WTC11 (cell line): ENCODE data around the gene SAMD4A. TPM values are rescaled to one million over a fixed set of nuclear protein-coding genes. Genes with fewer than 3 reads are reported as not detected.
"Not testable (repeated sequence)": the region's sequence is repeated elsewhere in the genome, so short reads cannot be mapped to it uniquely, and the experiment has no call there.

ENCODE experiments used
- ATAC-seq: fragments of 200-7000 bp; cut with Tn5 transposase; 2 replicates; pipeline ENCODE4 v1.10.0; 2021; ENCODE audit warnings: mild to moderate bottlenecking, moderate library complexity
- CTCF ChIA-PET: fragments of 300-600 bp; sonication (Branson Sonifier 250); formaldehyde crosslinking; loops from one replicate; lab custom pipeline; 2021; ENCODE audit warnings: antibody characterized with exemption; lab: Charles Lee
- POLR2A ChIA-PET: fragments of 350-600 bp; sonication (Branson Sonifier 250); formaldehyde crosslinking; loops from one replicate; lab custom pipeline; 2021; ENCODE audit warnings: antibody characterized with exemption; lab: Charles Lee
- DNase-seq: peaks from one replicate; pipeline ENCODE4 v3.0.0; 2021; ENCODE audit warnings: low spot score
- H3K27ac Mint-ChIP-seq: 2 replicates; pipeline ENCODE4 v1.8.0; 2021; ENCODE audit warnings: mixed read lengths
- H3K27me3 Mint-ChIP-seq: 2 replicates; pipeline ENCODE4 v1.8.0; 2021; ENCODE audit warnings: low read depth, mild to moderate bottlenecking, moderate library complexity, mixed read lengths
- H3K36me3 Mint-ChIP-seq: 2 replicates; pipeline ENCODE4 v1.8.0; 2021; ENCODE audit warnings: mixed read lengths
- H3K4me1 Mint-ChIP-seq: 2 replicates; pipeline ENCODE4 v1.8.0; 2022; ENCODE audit warnings: mixed read lengths
- H3K4me3 Mint-ChIP-seq: 2 replicates; pipeline ENCODE4 v1.8.0; 2021; ENCODE audit warnings: mild to moderate bottlenecking, moderate library complexity, mixed read lengths
- H3K9me3 Mint-ChIP-seq: 2 replicates; pipeline ENCODE4 v1.8.0; 2021; ENCODE audit warnings: mixed read lengths
- AR ChIP-seq: fragments of 250-450 bp; sonication (Bioruptor Pico); IDR thresholded peaks from 2 replicates; pipeline ENCODE4 v1.9.0; 2021; ENCODE audit warnings: mild to moderate bottlenecking
- E2F5 ChIP-seq: sonication (generic); formaldehyde crosslinking; IDR thresholded peaks from 2 replicates; pipeline ENCODE4 v1.8.1; 2022; ENCODE audit warnings: mild to moderate bottlenecking, moderate library complexity, missing genetic modification reagents
- FOXJ3 ChIP-seq: sonication (generic); formaldehyde crosslinking; IDR thresholded peaks from 2 replicates; pipeline ENCODE4 v1.9.0; 2021; ENCODE audit warnings: missing genetic modification reagents, mild to moderate bottlenecking, borderline replicate concordance
- FOXK1 ChIP-seq: sonication (generic); formaldehyde crosslinking; IDR thresholded peaks from 2 replicates; pipeline ENCODE4 v1.8.0; 2022; ENCODE audit warnings: mild to moderate bottlenecking, moderate library complexity, missing genetic modification reagents
- GABPB1 ChIP-seq: sonication (generic); formaldehyde crosslinking; IDR thresholded peaks from 2 replicates; pipeline ENCODE4 v1.8.1; 2023; ENCODE audit warnings: mild to moderate bottlenecking, missing genetic modification reagents
- IRF1 ChIP-seq: sonication (generic); formaldehyde crosslinking; IDR thresholded peaks from 2 replicates; pipeline ENCODE4 v1.8.0; 2023; ENCODE audit warnings: missing genetic modification reagents
- JAZF1 ChIP-seq: fragments of 250-450 bp; sonication (Bioruptor Pico); IDR thresholded peaks from 2 replicates; pipeline ENCODE4 v1.9.0; 2021; ENCODE audit warnings: moderate library complexity, mild to moderate bottlenecking, inconsistent platforms
- MAX ChIP-seq: sonication (generic); formaldehyde crosslinking; IDR thresholded peaks from 2 replicates; pipeline ENCODE4 v1.8.0; 2022; ENCODE audit warnings: mild to moderate bottlenecking, missing genetic modification reagents
- MYBL2 ChIP-seq: sonication (generic); formaldehyde crosslinking; IDR thresholded peaks from 2 replicates; pipeline ENCODE4 v1.8.1; 2023; ENCODE audit warnings: mild to moderate bottlenecking, moderate library complexity, missing genetic modification reagents
- NFE2L1 ChIP-seq: sonication (generic); formaldehyde crosslinking; IDR thresholded peaks from 2 replicates; pipeline ENCODE4 v1.8.1; 2023; ENCODE audit warnings: missing genetic modification reagents
- NR2C2 ChIP-seq: sonication (generic); formaldehyde crosslinking; IDR thresholded peaks from 2 replicates; pipeline ENCODE4 v1.8.0; 2022; ENCODE audit warnings: mild to moderate bottlenecking, missing genetic modification reagents
- OVOL2 ChIP-seq: fragments of 250-450 bp; sonication (Bioruptor Pico); IDR thresholded peaks from 2 replicates; pipeline ENCODE4 v1.9.0; 2021; ENCODE audit warnings: mild to moderate bottlenecking, borderline replicate concordance
- TP53 ChIP-seq: sonication (generic); formaldehyde crosslinking; IDR thresholded peaks from 2 replicates; pipeline ENCODE4 v1.8.1; 2023; ENCODE audit warnings: mild to moderate bottlenecking, missing genetic modification reagents
- ZBTB43 ChIP-seq: sonication (generic); formaldehyde crosslinking; IDR thresholded peaks from 2 replicates; pipeline ENCODE4 v1.8.1; 2023; ENCODE audit warnings: mild to moderate bottlenecking, missing genetic modification reagents
- ZNF219 ChIP-seq: sonication (generic); formaldehyde crosslinking; IDR thresholded peaks from 2 replicates; pipeline ENCODE4 v1.8.0; 2023; ENCODE audit warnings: missing genetic modification reagents, mild to moderate bottlenecking, borderline replicate concordance
- ZNF317 ChIP-seq: sonication (generic); formaldehyde crosslinking; IDR thresholded peaks from 2 replicates; pipeline ENCODE4 v1.8.1; 2023; ENCODE audit warnings: low read depth, mild to moderate bottlenecking, moderate library complexity, missing genetic modification reagents, borderline replicate concordance
- total RNA-seq: library from RNA; stranded (reverse); gene quantifications from 3 replicates; pipeline ENCODE4 v1.2.3, GENCODE V29; 2021
- TF ChIP-seq, protein P1 (sequence below): sonication (generic); formaldehyde crosslinking; IDR thresholded peaks from 2 replicates; pipeline ENCODE4 v1.8.1; 2022; ENCODE audit warnings: low read depth, mild to moderate bottlenecking, moderate library complexity, missing genetic modification reagents, borderline replicate concordance

Gene SAMD4A
- total RNA-seq, 1 experiment from 2014 or later = 6.0 TPM

DNA sequence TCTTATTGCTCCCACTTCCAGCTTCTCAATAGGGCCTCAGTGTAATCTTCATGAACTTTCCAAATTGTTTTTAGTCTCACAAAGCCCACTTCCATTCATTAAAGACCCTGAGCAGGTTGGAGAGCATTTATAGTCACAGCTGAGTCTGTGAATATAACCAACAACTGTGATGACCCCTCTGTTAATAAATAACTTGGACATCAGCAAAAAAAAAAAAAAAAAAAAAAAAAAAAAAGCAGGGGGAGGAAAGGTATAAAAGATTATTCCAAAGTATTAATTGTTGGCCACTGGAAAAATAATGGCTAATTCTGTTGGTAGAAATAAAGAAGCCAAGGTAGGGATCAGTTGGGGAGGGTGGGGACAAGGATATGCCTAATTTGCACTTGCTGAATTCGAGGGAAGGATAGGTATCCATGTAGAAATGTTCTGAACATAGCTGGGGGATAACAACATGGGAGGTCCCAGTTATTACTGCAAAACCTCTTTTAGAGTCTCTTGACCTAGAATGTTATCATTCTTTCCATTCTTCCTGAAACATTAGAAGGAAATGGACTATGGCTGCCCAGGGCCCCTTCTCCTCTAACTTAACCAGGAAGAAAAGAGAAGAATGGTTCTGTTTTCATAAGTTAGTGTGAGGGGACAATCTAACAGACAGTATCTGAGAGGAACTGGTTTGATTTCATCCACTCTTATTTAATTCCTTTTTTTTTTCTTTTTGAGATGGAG is 56.5 kb downstream of the SAMD4A start (continued):
- TF ChIP-seq JAZF1 (CRISPR knock-in tag) = no peak
- no peak for TF ChIP-seq MAX (CRISPR knock-in tag)
- TF ChIP-seq AR (CRISPR knock-in tag) = no peak
- TF ChIP-seq E2F5 = no peak
- TF ChIP-seq TP53 (CRISPR knock-in tag) = no peak
- no peak for TF ChIP-seq GABPB1 (CRISPR knock-in tag)
- no peak for TF ChIP-seq ZNF317 (CRISPR knock-in tag)
- no peak for TF ChIP-seq IRF1 (CRISPR knock-in tag)

DNA sequence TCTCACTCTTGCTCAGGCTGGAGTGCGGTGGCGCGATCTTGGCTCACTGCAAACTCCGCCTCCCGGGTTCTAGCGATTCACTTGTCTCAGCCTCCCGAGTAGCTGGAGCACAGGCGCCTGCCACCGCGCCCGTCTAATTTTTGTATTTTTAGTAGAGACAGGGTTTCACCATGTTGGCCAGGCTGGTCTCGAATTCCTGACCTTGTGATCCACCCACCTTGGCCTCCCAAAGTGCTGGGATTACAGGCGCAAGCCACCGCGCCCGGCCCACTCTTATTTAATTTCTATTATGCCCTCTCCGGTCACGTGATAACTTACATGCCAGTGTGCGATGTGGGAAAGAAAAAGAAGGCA is 57.1 kb downstream of the SAMD4A start:
- CTCF ChIA-PET, H3K4me3 Mint-ChIP-seq, DNase-seq, H3K36me3 Mint-ChIP-seq, H3K27ac Mint-ChIP-seq, POLR2A ChIA-PET, H3K27me3 Mint-ChIP-seq, ATAC-seq: not testable (repeated sequence)
- Mint-ChIP-seq H3K9me3 (peaks cover 19% of the 10 kb centered on the region), H3K4me1 (peaks cover 42% of the 10 kb centered on the region)

- ATAC-seq = no peak
- no peaks in the 10 kb centered on the region for H3K27me3 Mint-ChIP-seq
- no peak overlapping the region for H3K4me3 Mint-ChIP-seq
- ChIA-PET CTCF (interaction anchor here (0.7 to 1.8 kb wide), 4 partner anchors 16 to 98 kb away, joined by 3 to 6 read pairs (median 4); no protein-coding TSS in a partner anchor), POLR2A (interaction anchor here (0.6 kb wide), 1 partner anchor 67 kb away, joined by 8 read pairs; no protein-coding TSS in a partner anchor)
- peaks cover 42% of the 10 kb centered on the region for H3K4me1 Mint-ChIP-seq
- 0 out of 2 replicates have a peak, but pooled peaks cover 3% of the 10 kb centered on the region for H3K36me3 Mint-ChIP-seq
- peaks cover 8% of the 10 kb centered on the region for H3K9me3 Mint-ChIP-seq
- DNase-seq = no peak
- no peak for TF ChIP-seq FOXJ3 (CRISPR knock-in tag)
- no peak for TF ChIP-seq ZBTB43 (CRISPR knock-in tag)
- no peak for TF ChIP-seq NR2C2
- TF ChIP-seq OVOL2 (CRISPR knock-in tag) = no peak
- no peak for TF ChIP-seq FOXK1 (CRISPR knock-in tag)
- H3K27ac Mint-ChIP-seq = peak overlapping the region; percentile 26
Observed at GRCh38 chr14:54625112-54625511, 58.2 kb downstream of the SAMD4A start.

DNA sequence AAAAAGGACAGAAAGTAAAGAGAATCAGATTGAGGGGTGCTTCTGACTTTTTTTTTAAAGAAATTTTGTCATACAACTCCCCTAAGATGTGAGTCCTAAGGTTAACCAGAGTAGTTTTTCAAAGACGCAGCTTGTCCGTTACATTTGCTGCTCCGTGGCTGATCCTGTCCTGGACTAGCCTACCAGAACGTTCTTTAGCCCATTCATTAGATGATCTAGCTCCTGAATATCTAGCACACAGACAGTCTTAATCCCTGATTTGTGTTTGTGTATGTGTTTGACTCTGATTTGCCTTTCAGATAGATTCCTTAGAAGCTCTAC is 60.3 kb downstream of the SAMD4A start:
- H3K27ac Mint-ChIP-seq = peak overlapping the region; percentile 86
- no peak for TF ChIP-seq NFE2L1 (CRISPR knock-in tag)
- no peak for TF ChIP-seq MYBL2 (CRISPR knock-in tag)
- TF ChIP-seq, protein P1, sequence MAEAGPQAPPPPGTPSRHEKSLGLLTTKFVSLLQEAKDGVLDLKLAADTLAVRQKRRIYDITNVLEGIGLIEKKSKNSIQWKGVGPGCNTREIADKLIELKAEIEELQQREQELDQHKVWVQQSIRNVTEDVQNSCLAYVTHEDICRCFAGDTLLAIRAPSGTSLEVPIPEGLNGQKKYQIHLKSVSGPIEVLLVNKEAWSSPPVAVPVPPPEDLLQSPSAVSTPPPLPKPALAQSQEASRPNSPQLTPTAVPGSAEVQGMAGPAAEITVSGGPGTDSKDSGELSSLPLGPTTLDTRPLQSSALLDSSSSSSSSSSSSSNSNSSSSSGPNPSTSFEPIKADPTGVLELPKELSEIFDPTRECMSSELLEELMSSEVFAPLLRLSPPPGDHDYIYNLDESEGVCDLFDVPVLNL = no peak
- no peak for TF ChIP-seq ZNF219 (CRISPR knock-in tag)
- DNase-seq = no peak
- peak; percentile 16; the same call in 1 of the 2 replicates for ATAC-seq
- no peaks in the 10 kb centered on the region for H3K27me3 Mint-ChIP-seq
- H3K36me3 Mint-ChIP-seq = no peaks in the 10 kb centered on the region
- POLR2A ChIA-PET = no interaction called here
- H3K4me3 Mint-ChIP-seq = no peak overlapping the region
- CTCF ChIA-PET = interaction anchor here (0.9 to 1.7 kb wide), 3 partner anchors 16 to 146 kb away, joined by 3 to 5 read pairs (median 4); no protein-coding TSS in a partner anchor
- peaks cover 8% of the 10 kb centered on the region for H3K9me3 Mint-ChIP-seq
- H3K4me1 Mint-ChIP-seq = peaks cover 42% of the 10 kb centered on the region
